DOHH2 (cell line): ENCODE results near the gene ZRANB2.

Source experiments
- H3F3A ChIP-seq: fragments of 200-600 bp; sonication (generic), shearing (Covaris generic); 2 replicates; pipeline ENCODE4 v1.6.0; 2016; ENCODE audit warnings: antibody characterized with exemption, mild to moderate bottlenecking; ENCODE audit not compliant: control insufficient read depth, insufficient read depth
- H3K27ac ChIP-seq: fragments of 200-600 bp; sonication (generic); 2 replicates; pipeline ENCODE4 v1.5.1; 2014; ENCODE audit warnings: low read depth, mild to moderate bottlenecking, low read length, moderate library complexity
- H3K27me3 ChIP-seq: fragments of 200-600 bp; sonication (generic); 2 replicates; pipeline ENCODE4 v1.6.1; 2014; ENCODE audit warnings: mild to moderate bottlenecking, low read length, mixed read lengths; ENCODE audit not compliant: control insufficient read depth
- H3K36me3 ChIP-seq: fragments of 200-600 bp; sonication (generic); 2 replicates; pipeline ENCODE4 v1.6.1; 2014; ENCODE audit warnings: mild to moderate bottlenecking, low read length, moderate library complexity, mixed read lengths; ENCODE audit not compliant: control insufficient read depth
- H3K4me1 ChIP-seq: fragments of 200-600 bp; sonication (generic); 2 replicates; pipeline ENCODE4 v1.6.1; 2014; ENCODE audit warnings: mild to moderate bottlenecking, low read length, mixed read lengths; ENCODE audit not compliant: control insufficient read depth
- H3K4me2 ChIP-seq: fragments of 200-600 bp; sonication (generic); 2 replicates; pipeline ENCODE4 v1.6.0; 2014; ENCODE audit warnings: mild to moderate bottlenecking, low read length, moderate library complexity
- H3K4me3 ChIP-seq: fragments of 200-600 bp; sonication (generic); 2 replicates; pipeline ENCODE4 v1.5.1; 2014; ENCODE audit warnings: mild to moderate bottlenecking, low read length, mixed read lengths
- H3K79me2 ChIP-seq: fragments of 200-600 bp; sonication (generic); 2 replicates; pipeline ENCODE4 v1.6.1; 2014; ENCODE audit warnings: mild to moderate bottlenecking, low read length, mixed read lengths; ENCODE audit not compliant: control insufficient read depth
- H3K9me2 ChIP-seq: fragments of 200-600 bp; sonication (generic); replicated peaks from 2 replicates; pipeline ENCODE4 v1.6.1; 2014; ENCODE audit warnings: mild to moderate bottlenecking, low read length, mixed read lengths; ENCODE audit not compliant: control insufficient read depth
- H3K9me3 ChIP-seq: fragments of 200-600 bp; sonication (generic); 2 replicates; pipeline ENCODE4 v1.6.1; 2014; ENCODE audit warnings: antibody characterized with exemption, low read length, mixed read lengths; ENCODE audit not compliant: control insufficient read depth, insufficient read depth
- H4K20me1 ChIP-seq: fragments of 200-600 bp; sonication (generic); 2 replicates; pipeline ENCODE4 v1.6.0; 2014; ENCODE audit warnings: low read depth, mild to moderate bottlenecking, antibody characterized with exemption, low read length, moderate library complexity; ENCODE audit not compliant: control insufficient read depth, insufficient read depth
- EZH2phosphoT487 ChIP-seq: fragments of 200-600 bp; sonication (generic); IDR thresholded peaks from 2 replicates; pipeline ENCODE4 v1.6.1; 2017; ENCODE audit warnings: borderline replicate concordance, mild to moderate bottlenecking, antibody characterized with exemption, low read length, moderate library complexity, mixed read lengths
- TF ChIP-seq, protein P1 (sequence below): fragments of 200-600 bp; sonication (generic); IDR thresholded peaks from one replicate; pipeline ENCODE4 v1.5.1; 2014; ENCODE audit warnings: antibody characterized with exemption, mild to moderate bottlenecking, low read depth, low read length; ENCODE audit not compliant: poor library complexity, severe bottlenecking

The ZRANB2 gene

DNA sequence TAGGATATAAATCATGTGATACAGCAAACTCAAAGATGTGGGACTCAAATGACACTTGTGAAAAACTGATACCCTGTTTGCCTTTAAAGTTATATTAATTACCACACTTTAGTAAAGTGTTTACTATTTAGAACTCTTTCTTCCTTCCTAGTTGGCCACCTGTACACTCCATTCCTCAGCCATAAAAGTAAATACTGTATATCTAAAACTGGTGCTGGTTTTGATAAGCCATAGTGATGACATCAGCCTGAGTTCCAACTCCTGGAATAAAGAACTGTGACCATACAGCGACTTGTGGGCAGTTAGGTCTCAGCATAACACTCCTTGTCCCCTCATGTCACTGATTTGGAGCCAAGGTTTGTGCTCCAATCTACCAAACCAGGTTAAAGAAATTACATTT lies 36.0 kb downstream of the ZRANB2 start:
- peaks cover 8% of the 10 kb centered on the region; the same call in 1 of the 2 replicates for H3K27me3 ChIP-seq
- no peaks in the 10 kb centered on the region for H3K4me1 ChIP-seq
- TF ChIP-seq, protein P1, sequence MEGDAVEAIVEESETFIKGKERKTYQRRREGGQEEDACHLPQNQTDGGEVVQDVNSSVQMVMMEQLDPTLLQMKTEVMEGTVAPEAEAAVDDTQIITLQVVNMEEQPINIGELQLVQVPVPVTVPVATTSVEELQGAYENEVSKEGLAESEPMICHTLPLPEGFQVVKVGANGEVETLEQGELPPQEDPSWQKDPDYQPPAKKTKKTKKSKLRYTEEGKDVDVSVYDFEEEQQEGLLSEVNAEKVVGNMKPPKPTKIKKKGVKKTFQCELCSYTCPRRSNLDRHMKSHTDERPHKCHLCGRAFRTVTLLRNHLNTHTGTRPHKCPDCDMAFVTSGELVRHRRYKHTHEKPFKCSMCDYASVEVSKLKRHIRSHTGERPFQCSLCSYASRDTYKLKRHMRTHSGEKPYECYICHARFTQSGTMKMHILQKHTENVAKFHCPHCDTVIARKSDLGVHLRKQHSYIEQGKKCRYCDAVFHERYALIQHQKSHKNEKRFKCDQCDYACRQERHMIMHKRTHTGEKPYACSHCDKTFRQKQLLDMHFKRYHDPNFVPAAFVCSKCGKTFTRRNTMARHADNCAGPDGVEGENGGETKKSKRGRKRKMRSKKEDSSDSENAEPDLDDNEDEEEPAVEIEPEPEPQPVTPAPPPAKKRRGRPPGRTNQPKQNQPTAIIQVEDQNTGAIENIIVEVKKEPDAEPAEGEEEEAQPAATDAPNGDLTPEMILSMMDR, result no peak
- no peak for TF ChIP-seq EZH2phosphoT487
- H3K9me3 ChIP-seq, result no peaks in the 10 kb centered on the region
- H3K9me2 ChIP-seq, result no peaks in the 10 kb centered on the region
- no peaks in the 10 kb centered on the region for H3F3A ChIP-seq
- H3K79me2 ChIP-seq, result no peaks in the 10 kb centered on the region
- no peak overlapping the region for H3K27ac ChIP-seq
- H4K20me1 ChIP-seq, result no peaks in the 10 kb centered on the region
- H3K4me2 ChIP-seq, result no peak overlapping the region
- no peaks in the 10 kb centered on the region for H3K36me3 ChIP-seq
- no peak overlapping the region for H3K4me3 ChIP-seq

DNA sequence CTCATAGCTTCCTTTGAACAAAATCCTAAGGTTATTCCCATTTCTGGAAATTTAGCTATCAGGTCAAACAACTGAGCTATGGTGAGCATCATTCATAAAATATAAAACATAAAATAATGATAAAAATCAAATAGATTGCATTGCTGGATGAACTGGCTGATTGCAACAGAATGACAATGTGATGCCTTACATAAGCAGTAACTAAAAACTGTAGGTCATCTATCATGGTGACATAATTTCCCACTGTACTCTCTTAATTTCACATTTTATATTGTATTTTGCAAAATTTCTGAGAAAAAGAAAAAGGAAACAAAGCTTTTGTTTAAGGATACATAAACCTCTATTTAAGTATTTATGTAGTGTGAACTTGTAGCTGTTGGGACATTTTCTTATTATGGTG lies 37.8 kb downstream of the ZRANB2 start:
- Histone ChIP-seq H3K4me3 (no peak overlapping the region), H3K9me2 (no peaks in the 10 kb centered on the region), H3K27me3 (peaks cover 8% of the 10 kb centered on the region; the same call in 1 of the 2 replicates), H3F3A (no peaks in the 10 kb centered on the region), H3K27ac (no peak overlapping the region), H3K9me3 (no peaks in the 10 kb centered on the region), H3K4me1 (no peaks in the 10 kb centered on the region), H3K36me3 (no peaks in the 10 kb centered on the region), H3K4me2 (no peak overlapping the region), H4K20me1 (no peaks in the 10 kb centered on the region), H3K79me2 (no peaks in the 10 kb centered on the region)
- TF ChIP-seq, protein P1, result no peak
- TF ChIP-seq EZH2phosphoT487, result no peak

DNA sequence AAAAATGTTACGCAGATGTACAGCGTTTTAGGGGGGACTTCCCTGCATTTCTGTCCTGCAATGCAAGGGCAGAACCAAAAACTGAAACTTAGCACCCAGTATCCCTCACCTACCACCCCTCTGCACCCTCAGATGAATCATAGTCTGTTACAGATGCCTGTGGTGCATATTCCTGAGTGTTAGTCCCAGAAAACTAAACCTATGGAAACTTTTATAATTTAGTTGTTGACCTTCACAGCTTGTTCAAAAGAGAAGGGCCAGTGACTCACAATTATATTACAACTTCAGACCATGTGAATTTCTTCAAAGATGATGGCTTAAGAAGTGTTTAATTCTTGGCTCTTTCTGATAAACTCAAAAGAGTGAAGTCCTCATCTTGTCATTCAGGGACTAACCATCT lies 39.0 kb downstream of the ZRANB2 start:
- H3K79me2 ChIP-seq, result no peaks in the 10 kb centered on the region

More for the DNA sequence above, 39.0 kb downstream of the ZRANB2 start:
- Histone ChIP-seq H3K4me3 (no peak overlapping the region), H3K27me3 (peaks cover 8% of the 10 kb centered on the region; the same call in 1 of the 2 replicates), H4K20me1 (no peaks in the 10 kb centered on the region), H3K36me3 (no peaks in the 10 kb centered on the region), H3K9me2 (no peaks in the 10 kb centered on the region), H3K4me1 (no peaks in the 10 kb centered on the region), H3K9me3 (no peaks in the 10 kb centered on the region), H3K4me2 (no peak overlapping the region), H3K27ac (no peak overlapping the region), H3F3A (no peaks in the 10 kb centered on the region)
- no peak for TF ChIP-seq EZH2phosphoT487
- TF ChIP-seq, protein P1, result no peak
